ENCODE data around the gene HAUS7.

Gene HAUS7

DNA sequence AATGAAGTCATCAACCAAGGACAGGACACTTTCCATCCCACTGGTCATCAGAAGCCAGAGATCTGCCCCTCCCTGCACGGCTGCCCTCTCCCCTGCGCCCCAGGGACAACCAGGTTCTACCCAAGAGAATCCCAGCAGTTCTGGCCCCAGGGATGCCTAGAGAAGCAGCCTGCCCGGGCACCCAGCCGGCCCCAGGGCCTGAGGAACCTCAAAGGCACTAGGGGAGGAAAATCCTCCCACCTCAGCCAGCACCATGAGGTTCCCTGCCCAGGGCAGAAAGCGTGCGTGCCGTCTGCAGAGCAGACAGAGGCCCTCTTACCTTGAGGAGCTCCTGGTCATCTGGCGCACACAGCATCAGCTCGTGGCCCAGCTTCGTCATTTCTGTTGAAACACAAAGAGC lies 8.1 kb downstream of the HAUS7 start:
- no peak for DNase-seq (ENCODE audit: low spot score in 2 of 2)
- Mint-ChIP-seq H3K9me3 (no peaks in the 10 kb centered on the region), H3K27me3 (no peaks in the 10 kb centered on the region), H3K4me3 (no peak overlapping the region), H3K4me1 (no peaks in the 10 kb centered on the region), H3K27ac (no peak overlapping the region), H3K36me3 (peaks cover 12% of the 10 kb centered on the region)
- no peak for ATAC-seq (ENCODE audit: low read depth)

DNA sequence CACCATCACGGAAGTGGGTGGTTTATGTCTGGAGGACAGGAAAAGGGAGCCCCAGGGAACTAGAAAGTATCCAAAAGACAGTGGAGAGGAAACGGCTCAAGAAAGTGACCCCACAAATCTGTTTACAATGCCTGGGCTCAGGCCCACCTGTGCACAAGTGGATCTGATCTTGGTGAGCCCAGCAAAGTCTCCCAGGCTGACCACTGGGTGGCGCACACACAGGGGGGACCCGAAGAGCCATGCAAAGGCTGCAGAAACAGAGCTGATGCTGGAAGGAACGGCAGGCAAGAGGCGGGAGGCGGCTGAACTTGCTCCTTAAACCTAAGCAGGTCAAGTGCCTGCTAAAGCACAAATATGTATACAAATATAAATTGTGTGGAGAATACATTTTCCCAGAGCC lies 9.6 kb downstream of the HAUS7 start:
- Mint-ChIP-seq H3K27ac (no peak overlapping the region), H3K9me3 (no peaks in the 10 kb centered on the region), H3K4me3 (no peak overlapping the region), H3K27me3 (no peaks in the 10 kb centered on the region), H3K4me1 (no peaks in the 10 kb centered on the region), H3K36me3 (peaks cover 12% of the 10 kb centered on the region)
- DNase-seq (ENCODE audit: low spot score in 2 of 2) (peak; percentile 13 to 34), ATAC-seq (ENCODE audit: low read depth) (peak; percentile 63)

DNA sequence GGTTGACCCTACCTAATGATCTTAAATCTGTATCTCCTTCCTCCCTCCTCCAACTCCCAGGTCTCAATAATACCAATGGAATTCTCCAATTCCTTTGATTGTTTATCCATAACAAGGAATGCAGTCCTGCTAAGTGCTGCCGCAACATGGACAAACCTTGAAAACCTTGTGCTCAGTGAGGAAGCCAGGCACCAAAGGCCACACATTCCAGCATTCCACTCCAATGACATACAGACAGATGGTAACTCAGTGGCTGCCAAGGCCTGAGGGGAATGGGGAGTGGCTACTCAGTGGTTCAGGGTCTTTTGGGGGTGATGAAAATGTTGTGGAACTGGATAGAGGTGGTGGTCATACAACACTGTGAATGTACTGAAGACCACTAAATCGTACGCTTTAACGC lies 10.4 kb downstream of the HAUS7 start:
- H3K9me3 Mint-ChIP-seq, result no peaks in the 10 kb centered on the region
- no peak for ATAC-seq (ENCODE audit: low read depth)
- H3K27me3 Mint-ChIP-seq, result no peaks in the 10 kb centered on the region
- no peak for DNase-seq (ENCODE audit: low spot score in 2 of 2)
- no peaks in the 10 kb centered on the region for H3K4me1 Mint-ChIP-seq
- no peak overlapping the region for H3K4me3 Mint-ChIP-seq
- H3K36me3 Mint-ChIP-seq, result peaks cover 12% of the 10 kb centered on the region
- no peak overlapping the region for H3K27ac Mint-ChIP-seq

DNA sequence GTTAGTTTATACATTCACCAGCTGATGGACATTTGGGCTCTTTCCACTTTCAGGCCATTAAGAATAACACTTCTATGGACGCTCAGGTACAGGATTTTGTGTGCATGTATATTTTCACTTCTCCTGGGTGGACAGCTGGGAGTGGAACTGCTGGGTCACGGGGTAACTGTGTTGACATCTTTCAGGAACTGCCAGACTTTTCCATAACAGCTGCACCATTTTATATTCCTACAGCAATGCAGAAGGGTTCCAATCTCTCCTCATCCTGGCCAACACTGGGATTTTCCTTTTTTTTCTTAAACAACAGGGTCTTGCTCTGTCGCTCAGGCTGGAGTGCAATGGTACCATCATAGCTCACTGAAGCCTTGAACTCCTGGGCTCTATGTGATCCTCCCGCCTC lies 11.9 kb downstream of the HAUS7 start:
- H3K27me3 Mint-ChIP-seq, result no peaks in the 10 kb centered on the region
- no peak for ATAC-seq (ENCODE audit: low read depth)

DNA sequence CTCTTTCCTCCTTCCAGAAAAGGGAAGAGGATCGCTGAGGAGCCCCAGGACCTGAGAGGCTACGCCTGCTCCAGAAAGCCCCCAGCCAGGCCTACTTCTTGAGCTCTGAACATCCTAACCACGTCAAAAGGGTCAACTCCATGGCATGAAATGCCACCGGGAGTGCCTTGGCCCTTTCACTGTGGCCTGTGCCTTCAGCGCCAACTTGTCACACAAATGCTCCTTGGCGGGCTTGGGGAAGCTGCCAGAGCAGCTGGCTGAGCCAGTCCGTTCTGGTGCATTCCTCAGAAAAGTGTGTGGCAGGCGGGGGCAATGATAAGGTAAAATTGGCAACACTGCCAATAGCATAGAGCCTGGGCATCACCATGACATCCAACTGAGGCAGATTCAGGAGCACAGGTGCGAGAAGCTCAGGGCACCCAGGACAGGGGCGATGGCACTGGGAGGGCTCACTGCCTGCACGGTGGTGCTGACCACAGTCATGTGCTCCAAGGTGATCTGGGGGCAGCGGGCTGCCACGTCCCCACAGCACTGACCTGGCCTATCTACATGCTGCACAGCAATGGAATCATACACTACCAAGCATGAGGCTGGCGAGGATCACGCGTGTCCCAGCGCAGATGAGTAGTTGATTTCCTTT lies 12.4 kb downstream of the HAUS7 start:
- Mint-ChIP-seq H3K4me1 (no peaks in the 10 kb centered on the region), H3K4me3 (no peak overlapping the region), H3K27ac (no peak overlapping the region), H3K27me3 (no peaks in the 10 kb centered on the region), H3K9me3 (no peaks in the 10 kb centered on the region), H3K36me3 (peaks cover 9% of the 10 kb centered on the region)
- ATAC-seq (ENCODE audit: low read depth), result no peak
- DNase-seq (ENCODE audit: low spot score in 2 of 2), result no peak

More for the DNA sequence above, 11.9 kb downstream of the HAUS7 start:
- H3K27ac Mint-ChIP-seq, result no peak overlapping the region
- H3K4me3 Mint-ChIP-seq, result no peak overlapping the region
- peaks cover 9% of the 10 kb centered on the region for H3K36me3 Mint-ChIP-seq
- no peak for DNase-seq (ENCODE audit: low spot score in 2 of 2)
- H3K9me3 Mint-ChIP-seq, result no peaks in the 10 kb centered on the region
- no peaks in the 10 kb centered on the region for H3K4me1 Mint-ChIP-seq

DNA sequence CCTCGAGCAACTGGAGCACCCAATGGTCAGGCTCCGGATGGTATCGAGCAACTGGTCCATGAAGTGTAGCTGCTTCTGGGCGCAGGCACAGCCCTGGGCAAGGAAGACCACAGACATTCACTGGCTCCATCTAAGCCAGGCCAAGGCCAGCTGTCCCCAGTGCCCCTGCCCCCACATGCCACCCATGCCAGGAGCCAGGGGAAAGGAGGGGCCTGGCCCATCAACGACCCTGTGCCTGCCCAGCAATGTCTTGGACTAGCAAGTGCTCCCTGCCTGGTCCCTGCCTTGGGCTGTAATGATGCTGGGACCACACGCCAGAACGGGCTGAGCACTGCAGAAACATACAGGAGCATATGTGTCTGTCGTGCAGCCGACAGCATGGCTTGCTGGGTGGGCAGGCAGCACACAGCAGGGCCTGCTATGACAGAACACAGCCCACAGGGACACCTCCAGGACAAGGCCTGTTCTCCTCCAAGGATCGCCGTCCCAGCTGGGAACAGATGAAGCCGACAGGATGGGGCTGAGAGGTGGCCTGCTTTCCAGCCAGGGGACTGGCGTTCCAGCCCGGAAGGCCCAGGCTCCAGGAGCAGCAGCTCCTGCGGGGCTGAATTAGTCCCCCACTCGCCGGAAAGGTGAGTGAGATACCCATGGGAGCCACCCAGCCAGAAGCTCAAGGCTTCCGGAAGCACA lies 13.1 kb downstream of the HAUS7 start:
- Mint-ChIP-seq H3K9me3 (no peaks in the 10 kb centered on the region), H3K36me3 (peaks cover 9% of the 10 kb centered on the region), H3K4me3 (no peak overlapping the region), H3K27me3 (no peaks in the 10 kb centered on the region), H3K4me1 (no peaks in the 10 kb centered on the region), H3K27ac (no peak overlapping the region)
- DNase-seq (ENCODE audit: low spot score in 2 of 2) (no peak), ATAC-seq (ENCODE audit: low read depth) (no peak)

DNA sequence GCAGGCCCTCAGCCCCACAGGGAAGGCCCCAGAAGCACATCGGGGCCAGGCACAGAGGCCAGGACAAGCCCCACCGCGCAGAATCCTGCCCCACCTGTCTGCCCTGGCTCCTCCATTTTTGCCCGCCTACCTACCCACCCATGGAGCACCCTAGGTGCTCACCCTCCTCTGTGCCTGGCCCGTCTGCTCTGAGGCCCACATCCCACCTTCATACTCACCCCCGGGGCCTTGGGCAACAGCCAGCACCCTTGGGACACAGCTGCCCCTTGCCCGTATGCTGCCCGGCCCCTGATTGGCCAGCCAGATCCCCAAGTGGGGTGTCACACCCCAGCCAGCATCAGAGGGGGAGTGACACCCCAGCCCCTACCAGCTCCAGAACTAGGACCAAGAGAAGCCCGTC lies 13.7 kb downstream of the HAUS7 start:
- H3K27me3 Mint-ChIP-seq, result no peaks in the 10 kb centered on the region

DNA sequence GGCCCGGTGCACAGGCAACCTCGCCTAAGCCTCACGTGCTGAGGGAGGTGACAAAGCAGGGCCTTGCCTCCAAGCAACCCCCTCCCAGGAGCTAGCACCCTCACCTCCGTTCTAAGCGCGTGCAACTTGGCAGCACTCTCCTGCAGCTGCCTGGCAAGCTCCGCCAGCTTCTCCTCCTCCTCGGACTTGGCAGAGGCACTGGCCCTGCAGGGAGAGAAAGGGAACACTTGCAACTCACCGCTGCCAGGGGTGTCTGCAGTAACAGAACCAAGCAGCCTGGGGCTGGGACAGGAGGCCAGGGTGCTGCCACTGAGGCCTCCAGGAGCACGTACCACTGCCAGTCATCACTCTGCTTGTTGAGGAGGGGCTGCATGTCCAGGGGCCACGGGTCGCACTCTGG lies 14.2 kb downstream of the HAUS7 start:
- H3K36me3 Mint-ChIP-seq, result peaks cover 8% of the 10 kb centered on the region
- no peaks in the 10 kb centered on the region for H3K9me3 Mint-ChIP-seq
- ATAC-seq (ENCODE audit: low read depth) (no peak), DNase-seq (ENCODE audit: low spot score in 2 of 2) (no peak)
- H3K27ac Mint-ChIP-seq, result no peak overlapping the region
- H3K4me1 Mint-ChIP-seq, result no peaks in the 10 kb centered on the region
- no peak overlapping the region for H3K4me3 Mint-ChIP-seq
- H3K27me3 Mint-ChIP-seq, result no peaks in the 10 kb centered on the region

More for the DNA sequence above, 13.7 kb downstream of the HAUS7 start:
- Mint-ChIP-seq H3K9me3 (no peaks in the 10 kb centered on the region), H3K4me3 (no peak overlapping the region), H3K27ac (no peak overlapping the region), H3K4me1 (no peaks in the 10 kb centered on the region), H3K36me3 (peaks cover 9% of the 10 kb centered on the region)
- no peak for ATAC-seq (ENCODE audit: low read depth)
- DNase-seq (ENCODE audit: low spot score in 2 of 2), result no peak

DNA sequence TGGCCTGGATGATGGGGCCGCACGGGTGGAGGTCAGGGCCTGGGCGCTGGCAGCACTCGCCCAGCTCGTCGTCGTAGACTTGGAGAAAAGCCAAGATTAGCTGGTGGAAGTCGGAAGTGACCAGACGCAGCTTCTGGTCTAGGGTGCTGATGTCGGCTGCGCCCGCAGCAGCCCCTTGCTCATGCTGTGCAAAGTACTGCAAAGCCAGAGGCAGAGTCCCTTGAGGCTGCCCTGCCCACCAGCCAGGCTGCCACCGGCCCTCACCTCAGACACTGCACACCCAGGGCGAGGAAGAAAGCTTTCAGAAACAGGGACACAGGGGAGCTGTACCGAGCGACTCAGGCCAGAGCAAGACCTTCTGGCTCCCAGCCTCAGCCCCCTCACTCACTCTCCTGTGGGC lies 14.8 kb downstream of the HAUS7 start:
- H3K27ac Mint-ChIP-seq, result no peak overlapping the region
- no peak overlapping the region for H3K4me3 Mint-ChIP-seq
- DNase-seq (ENCODE audit: low spot score in 2 of 2), result no peak
- no peak for ATAC-seq (ENCODE audit: low read depth)
- H3K36me3 Mint-ChIP-seq, result peaks cover 9% of the 10 kb centered on the region
- H3K4me1 Mint-ChIP-seq, result no peaks in the 10 kb centered on the region
- H3K9me3 Mint-ChIP-seq, result no peaks in the 10 kb centered on the region
- H3K27me3 Mint-ChIP-seq, result no peaks in the 10 kb centered on the region

DNA sequence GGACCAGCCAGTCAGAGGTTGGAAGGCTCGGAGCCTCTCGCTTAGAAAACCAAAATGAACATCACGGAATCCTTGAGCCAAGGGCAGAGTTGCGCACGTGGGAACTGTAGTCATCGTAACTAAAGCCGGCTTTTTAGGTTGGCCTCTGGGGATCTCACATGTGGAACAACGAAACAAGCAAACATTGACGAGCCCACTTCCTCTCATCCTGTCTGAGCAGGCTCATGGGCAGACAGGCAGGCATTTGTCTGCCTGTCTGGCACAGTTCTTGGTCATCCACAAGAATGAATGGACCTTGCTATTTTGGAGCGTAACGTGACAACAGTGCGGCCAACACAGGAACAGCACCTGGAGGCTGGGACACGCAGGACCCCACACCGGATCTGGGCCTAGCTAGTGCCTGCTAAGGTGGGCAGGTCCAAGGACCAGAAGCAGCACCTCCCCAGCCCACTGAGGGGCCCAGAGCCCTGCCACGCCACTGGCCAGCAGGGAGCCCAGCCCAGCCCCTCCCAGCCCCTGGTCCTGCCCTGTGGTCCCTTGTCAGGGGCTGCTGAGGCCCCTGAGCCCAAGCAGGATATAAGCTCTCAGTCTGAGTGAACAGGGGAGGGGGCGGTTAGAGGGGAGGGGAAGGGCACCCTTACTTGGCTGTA lies 15.3 kb downstream of the HAUS7 start:
- H3K36me3 Mint-ChIP-seq, result peaks cover 11% of the 10 kb centered on the region

DNA sequence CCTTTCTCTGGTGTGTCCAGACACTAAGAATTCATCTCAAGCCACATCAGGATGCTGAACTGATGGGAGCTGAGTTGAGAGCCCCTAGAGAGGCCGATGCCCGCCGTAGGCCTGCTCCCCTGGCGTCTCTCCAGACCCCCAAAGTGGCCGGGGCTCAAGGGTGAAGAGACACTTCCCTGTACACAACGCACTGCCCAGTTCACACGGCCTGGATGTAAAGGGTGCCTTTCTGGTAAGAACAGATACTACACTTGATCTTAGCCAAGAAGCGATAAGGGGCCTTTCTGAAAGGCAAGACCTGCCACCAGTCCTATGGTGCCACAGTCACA lies 19.5 kb downstream of the HAUS7 start:
- DNase-seq (ENCODE audit: low spot score in 2 of 2), result no peak
- no peak overlapping the region for H3K27ac Mint-ChIP-seq
- H3K36me3 Mint-ChIP-seq, result peaks cover 6% of the 10 kb centered on the region
- no peak overlapping the region for H3K4me3 Mint-ChIP-seq
- H3K27me3 Mint-ChIP-seq, result no peaks in the 10 kb centered on the region
- no peaks in the 10 kb centered on the region for H3K9me3 Mint-ChIP-seq
- no peaks in the 10 kb centered on the region for H3K4me1 Mint-ChIP-seq
- no peak for ATAC-seq (ENCODE audit: low read depth)

More for the DNA sequence above, 15.3 kb downstream of the HAUS7 start:
- no peak for DNase-seq (ENCODE audit: low spot score in 2 of 2)
- H3K4me3 Mint-ChIP-seq, result no peak overlapping the region
- H3K27me3 Mint-ChIP-seq, result no peaks in the 10 kb centered on the region
- no peak overlapping the region for H3K27ac Mint-ChIP-seq
- H3K9me3 Mint-ChIP-seq, result no peaks in the 10 kb centered on the region
- H3K4me1 Mint-ChIP-seq, result no peaks in the 10 kb centered on the region
- ATAC-seq (ENCODE audit: low read depth), result no peak

DNA sequence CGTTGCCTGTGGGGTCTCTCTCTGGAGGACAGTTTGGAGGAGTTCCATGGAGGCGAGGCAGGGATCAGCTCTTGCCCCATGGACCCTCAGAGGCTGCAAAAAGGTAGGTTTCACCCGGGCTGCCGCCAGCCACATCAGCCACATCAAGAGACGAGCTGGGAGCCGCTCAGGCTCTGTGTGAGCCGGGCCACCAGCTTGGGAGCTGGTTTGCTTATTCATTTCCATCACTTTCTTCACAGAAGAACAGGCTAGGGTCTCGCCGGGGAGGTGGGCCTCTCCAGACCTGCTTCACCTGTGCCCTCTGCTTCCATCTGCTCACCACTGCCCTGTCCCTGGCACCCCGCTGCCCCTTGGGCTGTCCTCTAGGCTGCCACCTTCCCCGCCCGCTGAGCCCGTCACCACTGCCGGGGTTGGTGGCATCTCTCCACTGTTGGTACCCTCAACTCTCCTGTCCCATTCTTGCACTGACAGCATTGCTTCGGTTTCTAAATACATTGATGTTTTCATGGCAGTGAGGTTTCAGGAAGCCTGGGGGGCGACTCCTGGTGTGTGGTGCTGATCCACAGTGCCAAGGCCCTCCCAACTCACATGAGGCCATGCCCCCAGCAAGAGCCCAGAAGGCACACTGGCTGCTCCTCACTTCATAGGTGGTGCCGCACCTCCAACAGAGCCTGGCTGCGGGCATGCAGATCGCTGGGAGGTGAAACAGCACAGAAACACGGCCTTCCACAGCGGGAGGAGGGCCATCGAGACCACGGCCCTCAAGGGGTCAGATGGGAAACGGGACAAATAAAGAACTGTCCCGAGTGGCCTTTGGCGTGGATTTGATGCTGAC lies 20.0 kb downstream of the HAUS7 start:
- DNase-seq (ENCODE audit: low spot score in 2 of 2) (no peak), ATAC-seq (ENCODE audit: low read depth) (no peak)
- Mint-ChIP-seq H3K27me3 (no peaks in the 10 kb centered on the region), H3K4me1 (no peaks in the 10 kb centered on the region), H3K9me3 (no peaks in the 10 kb centered on the region), H3K36me3 (peaks cover 6% of the 10 kb centered on the region), H3K4me3 (no peak overlapping the region), H3K27ac (no peak overlapping the region)

DNA sequence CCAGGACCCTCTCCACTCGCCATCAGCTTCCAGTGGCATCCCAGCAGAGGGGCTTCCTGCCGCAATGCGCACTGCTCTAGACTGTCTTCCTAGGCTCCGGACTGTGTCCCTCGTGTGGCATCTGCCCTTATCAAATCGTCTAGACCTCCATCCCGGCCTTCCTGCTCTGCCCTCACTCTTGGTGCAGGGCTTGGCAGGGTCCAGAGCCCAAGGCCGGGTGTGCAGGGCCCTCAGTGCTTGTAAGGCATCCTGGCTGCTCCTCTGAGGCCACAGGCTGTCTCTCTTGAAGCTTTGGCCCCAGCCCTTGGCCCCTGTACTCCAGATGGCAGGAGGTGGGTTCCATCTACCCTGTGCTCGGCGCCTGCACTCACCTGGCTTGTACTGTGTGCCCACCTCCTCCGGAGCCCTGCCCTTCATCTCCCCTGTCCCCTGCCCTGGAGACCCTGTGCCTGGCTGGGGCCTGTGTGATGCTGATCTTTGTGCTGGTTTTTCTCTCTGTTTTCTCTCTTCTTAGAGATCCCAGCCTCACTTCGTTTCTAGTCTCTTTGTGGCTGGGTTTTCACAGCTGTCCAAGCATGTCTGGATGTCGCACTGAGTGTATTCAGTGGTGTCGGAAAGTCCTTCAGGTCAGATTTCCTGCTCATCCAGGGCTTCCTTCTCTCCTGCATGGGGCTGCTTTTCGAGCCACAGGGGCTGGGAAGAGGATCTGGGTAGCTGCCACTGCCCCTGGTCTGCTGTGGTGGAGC lies 20.8 kb downstream of the HAUS7 start:
- no peaks in the 10 kb centered on the region for H3K4me1 Mint-ChIP-seq
- no peak overlapping the region for H3K4me3 Mint-ChIP-seq
- no peak overlapping the region for H3K27ac Mint-ChIP-seq
- H3K27me3 Mint-ChIP-seq, result no peaks in the 10 kb centered on the region
- peaks cover 6% of the 10 kb centered on the region for H3K36me3 Mint-ChIP-seq
- no peak for DNase-seq (ENCODE audit: low spot score in 2 of 2)
- no peaks in the 10 kb centered on the region for H3K9me3 Mint-ChIP-seq
- ATAC-seq (ENCODE audit: low read depth), result no peak
